Vagina (tissue), 2 donors: ENCODE data around the gene IP6K1. TPM values are rescaled to one million over a fixed set of nuclear protein-coding genes. Genes with fewer than 3 reads are reported as not detected.

Experiments used
- DNase-seq, 2 donors: peaks; one replicate each; pipeline ENCODE4 v3.0.0-alpha.2; 2017; ENCODE audit errors: extremely low spot score in 2 of 2
- H3K27ac ChIP-seq: fragments of 200-600 bp; sonication (generic); one replicate; pipeline ENCODE4 v1.5.1; 2019
- H3K27me3 ChIP-seq: fragments of 200-600 bp; sonication (generic); one replicate; pipeline ENCODE4 v1.5.1; 2019
- H3K36me3 ChIP-seq, 2 donors: fragments of 200-600 bp; sonication (generic); one replicate each; pipeline ENCODE4 v1.5.1; 2017 to 2019
- H3K4me1 ChIP-seq: fragments of 200-600 bp; sonication (generic); one replicate; pipeline ENCODE4 v1.5.1; 2019
- H3K4me3 ChIP-seq, 2 donors: fragments of 200-600 bp; sonication (generic); 1 replicate in 1 of 2; 2 replicates in 1 of 2; pipeline ENCODE4 v1.5.1; 2016 to 2019
- H3K9me3 ChIP-seq: fragments of 200-600 bp; sonication (generic); one replicate; pipeline ENCODE4 v1.5.1; 2019
- CTCF ChIP-seq, 3 experiments: fragments of 450-650 bp in 2 of 3; fragments of 200-600 bp in 1 of 3; sonication (generic) in 1 of 3; IDR thresholded peaks; one replicate each; pipeline ENCODE4 v1.5.1; 2017 to 2019; ENCODE audit warnings: antibody characterized with exemption in 3 of 3, mild to moderate bottlenecking in 2 of 3, moderate library complexity in 2 of 3
- POLR2A ChIP-seq, 2 donors: fragments of 450-650 bp; IDR thresholded peaks; one replicate each; pipeline ENCODE4 v1.6.1; 2017; ENCODE audit warnings: antibody characterized with exemption in 2 of 2, mild to moderate bottlenecking in 2 of 2, moderate library complexity in 2 of 2
- POLR2AphosphoS5 ChIP-seq, 2 donors: sonication (generic); formaldehyde crosslinking; IDR thresholded peaks; one replicate each; pipeline ENCODE4 v1.9.0; 2017; ENCODE audit warnings: antibody characterized with exemption in 2 of 2, mild to moderate bottlenecking in 2 of 2, low read depth in 1 of 2; ENCODE audit not compliant: insufficient read depth in 1 of 2
- intact Hi-C: fragments of 100-400 bp; cut with DNase I; formaldehyde crosslinking; loops from one replicate; pipeline ENCODE4 v1.15.1; 2023
- total RNA-seq: library from RNA; depleted of rRNA; stranded (reverse); fragments of >200 nt; gene quantifications from one replicate; pipeline ENCODE4 v1.2.3, GENCODE V29; 2016

Gene IP6K1
- total RNA-seq, 1 donor from 2014 or later: 46.2 TPM

- peak overlapping the region; percentile 98 for H3K27ac ChIP-seq
- H3K4me3 ChIP-seq: peak overlapping the region in 1 of 2 donors; percentile 82
- no peak for TF ChIP-seq CTCF (IDR thresholded peaks at IDR 0.05)
- peak; percentile 83 to 90 for TF ChIP-seq POLR2AphosphoS5 (IDR thresholded peaks at IDR 0.05; ENCODE audit: insufficient read depth in 1 of 2, low read depth in 1 of 2)
- no peak for TF ChIP-seq POLR2A (IDR thresholded peaks at IDR 0.05)
- H3K4me1 ChIP-seq: peaks cover 49% of the 10 kb centered on the region
- H3K36me3 ChIP-seq: peaks cover 0 to 7% of the 10 kb centered on the region in 2 donors
- DNase-seq: no peak
- intact Hi-C loops: no loop called here
- no peaks in the 10 kb centered on the region for H3K9me3 ChIP-seq
- H3K27me3 ChIP-seq: no peaks in the 10 kb centered on the region
Observed at GRCh38 chr3:49805367-49805782, 19.0 kb upstream of the IP6K1 start.

- Histone ChIP-seq H3K4me3 (peak overlapping the region; percentile 82 to 90), H3K9me3 (no peaks in the 10 kb centered on the region), H3K27ac (peak overlapping the region; percentile 98), H3K36me3 (no peaks in the 10 kb centered on the region), H3K4me1 (peaks cover 49% of the 10 kb centered on the region), H3K27me3 (no peaks in the 10 kb centered on the region)
- TF ChIP-seq POLR2A (IDR thresholded peaks at IDR 0.05) (no peak), CTCF (IDR thresholded peaks at IDR 0.05) (no peak), POLR2AphosphoS5 (IDR thresholded peaks at IDR 0.05; ENCODE audit: insufficient read depth in 1 of 2, low read depth in 1 of 2) (no peak)
- no peak for DNase-seq
- intact Hi-C loops: loop anchor here (5.0 kb wide), 1 partner anchor 38 kb away; no protein-coding TSS in a partner anchor
Observed at GRCh38 chr3:49804141-49805041, 18.0 kb upstream of the IP6K1 start.

GRCh38 chr3:49803465-49804140 lies 17.3 kb upstream of the IP6K1 start:
- Histone ChIP-seq H3K27me3 (no peaks in the 10 kb centered on the region), H3K4me3 (peak overlapping the region; percentile 82 to 90), H3K4me1 (peaks cover 49% of the 10 kb centered on the region), H3K36me3 (no peaks in the 10 kb centered on the region), H3K27ac (peak overlapping the region; percentile 98), H3K9me3 (no peaks in the 10 kb centered on the region)
- TF ChIP-seq POLR2AphosphoS5 (IDR thresholded peaks at IDR 0.05; ENCODE audit: insufficient read depth in 1 of 2, low read depth in 1 of 2) (peak in 1 of 2 donors; percentile 25), POLR2A (IDR thresholded peaks at IDR 0.05) (no peak)
- DNase-seq: no peak
- intact Hi-C loops: loop anchor here (5.0 kb wide), 1 partner anchor 39 kb away; no protein-coding TSS in a partner anchor

GRCh38 chr3:49802719-49803464 lies 16.6 kb upstream of the IP6K1 start, which contains the start of gene INKA1:
INKA1 (plus strand) TSS chr3:49803261; CDS start chr3:49803393, 132 bp downstream.
- no peak for DNase-seq
- Histone ChIP-seq H3K4me1 (peaks cover 46% of the 10 kb centered on the region), H3K9me3 (no peaks in the 10 kb centered on the region), H3K27ac (peak within 1 kb of the TSS; percentile 98), H3K4me3 (peak within 1 kb of the TSS; percentile 82 to 90), H3K27me3 (no peaks in the 10 kb centered on the region), H3K36me3 (no peaks in the 10 kb centered on the region)
- intact Hi-C loops: loop anchor here (5.0 kb wide), 1 partner anchor 39 kb away; no protein-coding TSS in a partner anchor
- TF ChIP-seq POLR2AphosphoS5 (IDR thresholded peaks at IDR 0.05; ENCODE audit: insufficient read depth in 1 of 2, low read depth in 1 of 2) (peak; percentile 62 to 82), POLR2A (IDR thresholded peaks at IDR 0.05) (peak in 1 of 2 donors; percentile 70), CTCF (IDR thresholded peaks at IDR 0.05) (peak; percentile 80 to 93 (median 81))

GRCh38 chr3:49801160-49801559 lies 14.8 kb upstream of the IP6K1 start:
- no peak for TF ChIP-seq CTCF (IDR thresholded peaks at IDR 0.05)
- TF ChIP-seq POLR2A (IDR thresholded peaks at IDR 0.05): no peak
- TF ChIP-seq POLR2AphosphoS5 (IDR thresholded peaks at IDR 0.05; ENCODE audit: insufficient read depth in 1 of 2, low read depth in 1 of 2): no peak
- Histone ChIP-seq H3K4me1 (peaks cover 28% of the 10 kb centered on the region), H3K27me3 (no peaks in the 10 kb centered on the region), H3K36me3 (no peaks in the 10 kb centered on the region), H3K27ac (no peak overlapping the region), H3K9me3 (no peaks in the 10 kb centered on the region), H3K4me3 (no peak overlapping the region)
- no peak for DNase-seq
- intact Hi-C loops: loop anchor here (5.0 kb wide), 1 partner anchor 41 kb away; no protein-coding TSS in a partner anchor
